Lower lobe of right lung (tissue), 2 donors: ENCODE results near the gene ATRN. TPM values are rescaled to one million over a fixed set of nuclear protein-coding genes. Genes with fewer than 3 reads are reported as not detected.

Experiments used
- ATAC-seq, 2 donors: fragments of 200-7000 bp; cut with Tn5 transposase; one replicate each; pipeline ENCODE4 v1.9.1; 2020 to 2022; ENCODE audit warnings: mild to moderate bottlenecking in 2 of 2, moderate library complexity in 2 of 2
- DNase-seq: peaks from one replicate; pipeline ENCODE4 v3.0.0-alpha.2; 2020
- H3K27ac ChIP-seq: fragments of 200-600 bp; one replicate; pipeline ENCODE4 v1.8.0; 2022
- H3K27me3 ChIP-seq: fragments of 200-600 bp; one replicate; pipeline ENCODE4 v1.8.0; 2022; ENCODE audit warnings: low read depth
- H3K36me3 ChIP-seq: fragments of 200-600 bp; one replicate; pipeline ENCODE4 v1.8.0; 2022; ENCODE audit warnings: mild to moderate bottlenecking
- H3K4me1 ChIP-seq: fragments of 200-600 bp; one replicate; pipeline ENCODE4 v1.8.0; 2022
- H3K4me3 ChIP-seq: fragments of 200-600 bp; one replicate; pipeline ENCODE4 v1.8.0; 2022; ENCODE audit warnings: mild to moderate bottlenecking
- H3K9me3 ChIP-seq: fragments of 200-600 bp; one replicate; pipeline ENCODE4 v1.8.0; 2022
- intact Hi-C: fragments of 100-400 bp; cut with DNase I; formaldehyde crosslinking; loops from one replicate; pipeline ENCODE4 v1.11.0; 2022
- total RNA-seq: library from RNA; stranded (reverse); fragmentation: NEBNext Ultra II Directional; extraction: Animal tissue kit (Norgen Biotek cat#: 25700); gene quantifications from one replicate; pipeline ENCODE4 v1.2.1, GENCODE V29; 2021
- TF ChIP-seq, protein P1 (sequence below): fragments of 200-600 bp; IDR thresholded peaks from one replicate; pipeline ENCODE4 v1.8.0; 2022; ENCODE audit warnings: antibody characterized with exemption, mild to moderate bottlenecking
- donor health status: DM: no; HTN: yes; CAD: no; lungs with severe emphysema.

The ATRN gene
- total RNA-seq, 1 donor from 2014 or later, result 29.2 TPM

GRCh38 chr20:3621111-3621510, 150.3 kb downstream of the ATRN start:
- no peak for DNase-seq
- H3K4me3 ChIP-seq, result no peak overlapping the region
- H3K27me3 ChIP-seq, result no peaks in the 10 kb centered on the region
- H3K4me1 ChIP-seq, result no peaks in the 10 kb centered on the region
- ATAC-seq, result no peak
- H3K36me3 ChIP-seq, result peaks cover 15% of the 10 kb centered on the region
- intact Hi-C loops, result no loop called here
- H3K9me3 ChIP-seq, result no peaks in the 10 kb centered on the region
- TF ChIP-seq, protein P1, sequence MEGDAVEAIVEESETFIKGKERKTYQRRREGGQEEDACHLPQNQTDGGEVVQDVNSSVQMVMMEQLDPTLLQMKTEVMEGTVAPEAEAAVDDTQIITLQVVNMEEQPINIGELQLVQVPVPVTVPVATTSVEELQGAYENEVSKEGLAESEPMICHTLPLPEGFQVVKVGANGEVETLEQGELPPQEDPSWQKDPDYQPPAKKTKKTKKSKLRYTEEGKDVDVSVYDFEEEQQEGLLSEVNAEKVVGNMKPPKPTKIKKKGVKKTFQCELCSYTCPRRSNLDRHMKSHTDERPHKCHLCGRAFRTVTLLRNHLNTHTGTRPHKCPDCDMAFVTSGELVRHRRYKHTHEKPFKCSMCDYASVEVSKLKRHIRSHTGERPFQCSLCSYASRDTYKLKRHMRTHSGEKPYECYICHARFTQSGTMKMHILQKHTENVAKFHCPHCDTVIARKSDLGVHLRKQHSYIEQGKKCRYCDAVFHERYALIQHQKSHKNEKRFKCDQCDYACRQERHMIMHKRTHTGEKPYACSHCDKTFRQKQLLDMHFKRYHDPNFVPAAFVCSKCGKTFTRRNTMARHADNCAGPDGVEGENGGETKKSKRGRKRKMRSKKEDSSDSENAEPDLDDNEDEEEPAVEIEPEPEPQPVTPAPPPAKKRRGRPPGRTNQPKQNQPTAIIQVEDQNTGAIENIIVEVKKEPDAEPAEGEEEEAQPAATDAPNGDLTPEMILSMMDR, result no peak
- no peak overlapping the region for H3K27ac ChIP-seq

GRCh38 chr20:3622406-3622805, 151.6 kb downstream of the ATRN start:
- no peak for DNase-seq
- H3K27ac ChIP-seq, result no peak overlapping the region
- no peaks in the 10 kb centered on the region for H3K9me3 ChIP-seq
- H3K36me3 ChIP-seq, result peaks cover 15% of the 10 kb centered on the region
- intact Hi-C loops, result no loop called here
- H3K4me1 ChIP-seq, result no peaks in the 10 kb centered on the region
- TF ChIP-seq, protein P1, result no peak
- H3K4me3 ChIP-seq, result no peak overlapping the region
- no peaks in the 10 kb centered on the region for H3K27me3 ChIP-seq
- no peak for ATAC-seq

DNA sequence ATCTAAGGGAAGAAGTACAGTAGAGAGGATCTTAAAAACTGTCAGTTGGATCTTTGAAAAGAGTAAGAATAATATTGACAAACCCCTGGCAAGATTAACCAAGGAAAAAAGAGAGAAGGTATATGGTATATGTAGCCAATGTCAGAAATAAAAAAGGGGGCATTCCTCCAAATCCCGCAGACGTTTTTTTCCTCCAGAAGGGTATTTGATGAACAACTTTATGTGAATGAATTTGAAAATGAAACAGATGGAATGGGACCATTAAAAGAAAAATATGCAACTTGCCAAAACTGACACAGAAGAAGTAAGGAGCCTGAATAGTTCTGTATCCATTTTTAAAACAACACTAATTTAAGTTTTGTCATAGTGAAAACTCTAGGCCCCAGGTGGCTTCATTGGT, 156.7 kb downstream of the ATRN start:
- H3K27me3 ChIP-seq, result no peaks in the 10 kb centered on the region
- no peak for DNase-seq
- no peaks in the 10 kb centered on the region for H3K4me1 ChIP-seq
- TF ChIP-seq, protein P1, result no peak
- peaks cover 15% of the 10 kb centered on the region for H3K36me3 ChIP-seq
- intact Hi-C loops, result no loop called here
- no peak overlapping the region for H3K4me3 ChIP-seq
- ATAC-seq, result no peak
- H3K9me3 ChIP-seq, result no peaks in the 10 kb centered on the region
- H3K27ac ChIP-seq, result no peak overlapping the region

DNA sequence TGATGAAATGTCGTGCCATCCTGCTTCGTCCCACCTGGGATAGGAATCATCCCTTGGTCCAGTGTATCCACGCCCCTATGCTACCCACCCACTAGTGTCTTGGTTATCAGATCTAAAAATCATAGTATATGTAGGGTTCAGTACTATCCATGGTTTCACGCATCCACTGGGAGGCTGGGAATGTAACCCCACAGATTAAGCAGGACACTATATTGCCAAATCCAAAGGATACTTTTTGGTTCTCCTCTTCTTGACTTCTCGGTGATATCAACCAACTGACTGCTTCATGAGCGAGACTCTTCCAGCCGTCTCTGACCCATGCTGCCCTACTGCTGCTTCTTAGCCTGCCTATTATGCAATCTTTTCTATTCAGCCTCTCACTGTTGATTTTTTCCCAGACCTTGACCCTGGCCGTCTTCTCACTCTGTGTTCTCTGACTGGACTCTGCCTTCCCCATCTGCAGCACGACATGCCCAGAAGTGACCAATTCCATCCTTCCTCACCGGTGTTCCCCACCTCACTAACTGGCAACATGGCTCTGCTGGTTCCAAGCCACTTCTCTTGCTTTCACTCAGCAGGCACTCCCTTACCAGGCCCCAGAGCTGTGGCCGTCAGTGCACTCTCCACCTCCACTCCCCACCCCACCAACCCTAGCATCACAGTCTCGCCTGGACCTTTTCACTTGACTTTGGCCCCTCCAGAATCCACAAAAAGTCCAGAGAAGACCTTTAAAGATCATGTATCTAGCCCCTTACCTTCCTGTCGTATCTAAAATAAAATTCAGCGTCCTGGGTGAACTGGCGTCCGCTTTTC, 157.9 kb downstream of the ATRN start:
- intact Hi-C loops, result no loop called here
- H3K9me3 ChIP-seq, result no peaks in the 10 kb centered on the region
- no peak for ATAC-seq

GRCh38 chr20:3629893-3630292, 159.1 kb downstream of the ATRN start:
- DNase-seq (no peak), ATAC-seq (no peak)
- Histone ChIP-seq H3K36me3 (peaks cover 10% of the 10 kb centered on the region), H3K9me3 (no peaks in the 10 kb centered on the region), H3K4me3 (no peak overlapping the region), H3K4me1 (no peaks in the 10 kb centered on the region), H3K27me3 (no peaks in the 10 kb centered on the region), H3K27ac (no peak overlapping the region)
- intact Hi-C loops, result no loop called here
- TF ChIP-seq, protein P1, result no peak

More for the DNA sequence above, 157.9 kb downstream of the ATRN start:
- Histone ChIP-seq H3K4me1 (no peaks in the 10 kb centered on the region), H3K4me3 (no peak overlapping the region), H3K27me3 (no peaks in the 10 kb centered on the region), H3K27ac (no peak overlapping the region), H3K36me3 (peaks cover 15% of the 10 kb centered on the region)
- DNase-seq, result no peak
- TF ChIP-seq, protein P1, result no peak
